Measurements from ENCODE around the gene NAT16. TPM values are rescaled to one million over a fixed set of nuclear protein-coding genes. Genes with fewer than 3 reads are reported as not detected.
"Not testable (repeated sequence)": the region's sequence is repeated elsewhere in the genome, so short reads cannot be mapped to it uniquely, and the experiment has no call there.

The NAT16 gene
- total RNA-seq, 1 donor from 2014 or later, result not detected

DNA sequence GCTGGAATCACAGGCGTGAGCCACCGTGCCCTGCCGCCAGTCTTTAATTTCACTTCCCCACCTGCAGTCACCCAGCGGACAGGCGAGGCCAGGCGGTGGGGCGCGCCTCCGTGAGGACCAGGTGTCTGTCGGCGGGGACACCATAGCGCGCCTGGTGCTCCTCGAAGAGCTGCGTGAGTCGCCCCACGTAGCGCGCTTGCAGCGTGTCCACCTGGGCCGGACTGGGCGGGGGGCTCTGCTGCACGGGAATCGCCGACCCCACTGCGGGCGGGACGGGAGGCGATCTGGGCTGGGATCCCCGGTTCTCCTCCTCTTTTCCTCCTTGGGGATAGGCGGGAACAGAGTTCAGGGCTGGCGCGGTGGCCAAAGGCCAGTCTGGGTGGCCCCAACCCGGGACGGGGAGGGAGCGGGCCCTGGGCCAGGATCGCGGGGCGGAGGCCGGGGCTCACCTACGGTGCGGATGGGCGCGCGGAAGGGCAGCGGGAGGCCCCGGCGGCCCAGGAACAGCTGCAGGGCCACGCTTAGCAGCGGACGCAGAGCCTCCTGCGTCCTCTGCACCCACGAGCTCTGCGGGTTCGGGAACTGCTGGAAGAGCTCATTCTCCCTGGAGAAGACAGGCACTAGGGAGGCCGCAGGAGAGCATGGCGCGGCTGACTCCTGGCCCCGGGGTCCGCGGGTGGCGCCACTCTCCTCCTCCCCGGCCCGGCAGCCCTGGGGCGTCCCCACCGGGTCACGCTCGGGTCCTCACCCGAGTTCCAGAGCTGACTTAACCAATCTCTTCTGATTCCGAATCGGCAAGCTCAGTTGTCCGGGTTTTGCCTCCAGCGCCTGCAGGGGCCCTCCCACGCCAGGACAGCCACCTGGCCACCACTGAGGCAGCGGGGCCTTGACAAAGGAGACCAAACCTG lies 21.9 kb upstream of the NAT16 start:
- no peak for DNase-seq

DNA sequence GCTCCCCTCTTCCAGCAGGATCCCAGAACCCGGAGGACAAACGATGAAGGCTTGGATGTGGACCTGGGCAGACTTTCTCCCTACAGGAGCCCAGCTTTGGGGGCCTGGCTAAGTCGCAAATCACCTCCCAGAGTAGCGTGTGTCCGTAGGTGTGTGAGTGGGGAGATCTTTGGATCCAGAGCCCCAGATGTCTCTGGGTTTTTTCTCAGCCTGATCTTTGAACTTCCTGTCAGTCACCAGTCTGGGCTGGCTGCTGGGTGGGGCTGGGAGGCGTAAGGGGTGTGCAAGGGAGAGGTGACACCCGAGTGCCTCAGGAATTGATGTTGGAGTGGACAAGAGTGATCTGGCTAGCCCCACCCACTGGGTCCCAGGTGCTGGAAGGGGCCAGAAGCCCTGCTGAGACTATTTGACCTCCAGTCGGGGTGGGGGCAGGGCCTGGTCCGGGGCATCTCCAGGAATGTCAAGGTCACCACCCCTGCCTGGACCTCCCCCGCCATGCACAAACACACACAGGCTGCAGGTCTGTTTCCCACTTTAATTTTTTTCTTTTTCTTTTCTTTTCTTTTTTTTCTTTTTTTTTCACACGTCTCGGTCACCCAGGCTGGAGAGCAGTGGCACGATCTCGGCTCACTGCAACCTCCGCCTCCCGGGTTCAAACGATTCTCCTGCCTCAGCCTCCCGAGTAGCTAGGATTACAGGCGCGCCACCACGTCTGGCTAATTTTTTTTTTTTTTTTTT lies 20.9 kb upstream of the NAT16 start, which contains the start of gene MOGAT3:
TSS of gene MOGAT3 (minus strand) at position 175 of the 738 bp plus-strand sequence. CDS start 182 bp downstream, outside the sequence.
- DNase-seq, result no peak

DNA sequence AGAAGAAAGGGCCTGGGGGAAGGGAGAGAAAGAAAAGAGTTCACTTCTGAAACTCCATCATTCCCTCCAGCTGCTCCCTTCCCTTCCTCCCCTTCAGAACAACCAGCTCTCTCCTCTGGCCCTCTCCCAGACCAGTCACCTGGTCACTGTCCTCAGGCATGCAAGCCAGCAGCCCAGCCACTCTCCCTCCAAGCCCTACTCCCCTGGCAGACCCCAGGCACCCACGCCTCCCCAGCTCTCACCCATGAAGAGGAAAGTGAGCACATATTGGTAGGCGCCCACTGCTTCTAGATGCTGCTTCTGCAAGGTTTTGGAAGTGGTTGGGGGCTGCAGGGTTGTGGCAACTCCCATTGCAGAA lies 20.4 kb upstream of the NAT16 start:
- no peak for DNase-seq

DNA sequence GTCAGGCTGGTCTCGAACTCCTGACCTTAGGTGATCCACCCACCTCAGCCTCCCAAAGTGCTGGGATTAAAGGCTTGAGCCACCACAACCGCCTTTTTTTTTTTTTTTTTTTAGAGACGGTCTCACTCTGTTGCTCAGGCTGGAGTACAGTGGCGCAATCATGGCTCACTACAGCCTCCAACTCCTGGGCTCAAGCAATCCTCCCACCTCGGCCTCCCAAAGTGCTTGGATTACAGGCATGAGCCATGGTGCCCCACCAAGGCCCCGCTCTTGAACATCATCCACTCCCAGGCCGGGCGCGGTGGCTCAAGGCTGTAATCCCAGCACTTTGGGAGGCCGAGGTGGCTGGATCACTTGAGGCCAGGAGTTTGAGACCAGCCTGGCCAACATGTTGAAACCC lies 19.4 kb upstream of the NAT16 start:
- not testable (repeated sequence) for DNase-seq

DNA sequence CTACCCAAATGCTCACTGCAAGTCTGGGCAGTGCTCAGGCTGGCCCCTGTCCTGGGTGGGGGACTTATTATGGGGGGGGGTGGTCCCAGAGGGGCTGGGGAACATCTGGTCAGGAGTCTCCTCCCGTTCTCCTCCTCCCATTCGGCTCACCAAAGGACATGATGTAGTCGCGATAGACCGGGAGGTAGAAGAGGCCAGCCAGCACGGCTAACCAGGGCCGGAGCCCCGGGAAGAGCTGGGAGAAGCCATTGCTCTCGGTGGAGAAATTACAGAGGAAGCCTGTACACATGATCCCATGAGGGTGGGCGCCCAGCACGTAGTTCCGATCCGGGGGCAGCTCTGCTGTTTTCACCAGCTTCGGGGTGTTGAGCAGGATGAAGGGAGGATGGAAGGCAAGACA lies 18.4 kb upstream of the NAT16 start:
- no peak for DNase-seq

DNA sequence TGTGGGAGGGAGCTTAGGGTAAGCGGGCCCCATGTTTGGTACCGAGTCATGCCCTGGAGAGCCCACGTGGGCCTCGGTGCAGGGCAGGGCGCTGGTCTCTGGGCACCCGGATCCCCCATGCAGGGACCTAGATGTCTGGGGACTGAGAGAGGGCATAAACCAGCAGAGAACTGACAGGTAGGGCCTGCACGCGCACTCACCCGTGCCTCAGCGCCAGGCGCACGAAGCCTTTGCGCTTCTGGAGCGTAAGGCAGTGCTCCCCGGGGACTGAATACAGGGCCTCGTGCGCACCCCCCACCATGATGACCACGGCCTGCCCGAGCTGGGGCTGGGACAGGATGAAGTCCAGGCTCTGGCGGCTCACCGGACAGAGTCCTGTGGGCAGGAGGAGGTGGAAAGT lies 17.9 kb upstream of the NAT16 start:
- no peak for DNase-seq

DNA sequence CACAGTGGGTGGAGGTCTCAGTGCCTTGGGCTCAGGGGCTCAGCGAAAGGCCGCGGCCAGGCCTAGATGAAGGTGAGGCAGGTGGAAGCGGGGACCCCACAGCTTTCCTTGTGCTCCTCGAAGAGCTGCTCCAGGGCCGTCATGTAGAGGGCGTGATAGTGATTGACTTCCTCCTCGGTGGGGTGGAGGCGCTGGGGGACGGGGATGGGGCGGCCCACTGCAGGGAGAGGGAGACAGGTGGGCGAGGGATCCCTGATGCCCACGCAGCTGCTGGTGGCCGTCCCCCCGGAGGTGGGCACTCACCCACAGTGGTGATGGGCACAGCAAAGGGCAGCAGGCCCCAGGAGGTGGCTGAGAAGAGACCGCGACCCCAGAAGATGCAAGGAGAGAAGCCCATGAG lies 15.8 kb upstream of the NAT16 start:
- DNase-seq, result no peak

DNA sequence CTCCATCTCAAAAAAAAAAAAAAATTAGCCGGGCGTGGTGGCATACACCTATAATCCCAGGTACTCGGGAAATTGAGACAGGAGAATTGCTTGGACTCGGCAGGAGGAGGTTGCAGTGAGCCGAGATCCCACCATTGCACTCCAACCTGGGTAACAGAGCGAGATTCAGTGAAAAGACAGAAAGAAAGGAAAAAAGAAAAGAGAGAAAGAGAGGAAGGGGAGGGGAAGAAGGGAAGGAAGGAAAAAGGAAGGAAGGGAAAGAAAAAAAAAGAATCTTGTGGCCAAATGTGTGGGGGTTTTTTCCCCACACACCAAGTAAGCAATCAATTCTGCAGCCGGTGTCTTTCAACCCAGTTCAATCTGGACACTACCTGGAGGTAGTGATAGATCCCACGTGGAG lies 9.0 kb upstream of the NAT16 start:
- no peak for DNase-seq

DNA sequence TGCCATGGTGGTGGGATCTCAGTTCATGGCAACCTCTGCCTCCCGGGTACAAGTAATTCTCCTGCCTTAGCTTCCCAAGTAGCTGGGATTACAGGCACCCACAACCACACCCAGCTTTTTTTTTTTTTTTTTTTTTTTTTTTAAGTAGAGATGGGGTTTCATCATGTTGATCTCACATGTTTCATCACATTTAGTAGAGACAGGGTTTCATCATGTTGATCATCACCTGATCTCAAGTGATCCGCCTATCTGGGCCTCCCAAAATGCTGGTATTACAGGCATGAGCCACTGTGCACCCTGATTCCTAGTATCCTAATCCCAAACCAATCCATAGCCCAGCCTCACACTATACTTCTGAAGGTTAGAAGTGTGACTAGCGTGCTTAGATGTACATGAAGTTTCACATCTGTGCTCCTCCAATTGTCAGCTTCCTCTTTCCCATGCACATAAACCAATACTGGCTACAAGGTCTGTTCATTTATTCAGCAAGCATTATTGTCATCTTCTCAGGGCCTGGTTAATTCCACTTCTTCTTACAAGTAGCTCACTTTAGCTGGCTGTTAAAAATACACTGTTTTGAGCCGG lies 6.8 kb upstream of the NAT16 start:
- no peak for DNase-seq

DNA sequence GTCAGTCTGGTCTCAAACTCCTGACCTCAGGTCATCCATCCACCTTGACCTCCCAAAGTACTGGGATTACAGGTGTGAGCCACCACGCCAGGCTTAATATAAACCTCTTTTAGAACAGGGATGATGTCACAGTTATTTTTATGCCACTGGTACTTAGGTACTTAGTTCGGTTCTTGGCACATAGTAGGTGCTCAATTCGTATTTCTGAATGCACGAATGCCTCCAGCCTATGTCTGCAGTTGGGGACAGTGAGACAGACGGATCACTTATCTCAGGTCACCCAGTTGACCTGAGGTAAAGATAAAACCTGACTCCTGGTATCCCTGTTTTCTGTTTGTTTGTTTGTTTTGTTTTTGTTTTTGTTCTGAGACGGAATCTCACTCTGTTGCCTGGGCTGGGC lies 6.1 kb upstream of the NAT16 start:
- no peak for DNase-seq

DNA sequence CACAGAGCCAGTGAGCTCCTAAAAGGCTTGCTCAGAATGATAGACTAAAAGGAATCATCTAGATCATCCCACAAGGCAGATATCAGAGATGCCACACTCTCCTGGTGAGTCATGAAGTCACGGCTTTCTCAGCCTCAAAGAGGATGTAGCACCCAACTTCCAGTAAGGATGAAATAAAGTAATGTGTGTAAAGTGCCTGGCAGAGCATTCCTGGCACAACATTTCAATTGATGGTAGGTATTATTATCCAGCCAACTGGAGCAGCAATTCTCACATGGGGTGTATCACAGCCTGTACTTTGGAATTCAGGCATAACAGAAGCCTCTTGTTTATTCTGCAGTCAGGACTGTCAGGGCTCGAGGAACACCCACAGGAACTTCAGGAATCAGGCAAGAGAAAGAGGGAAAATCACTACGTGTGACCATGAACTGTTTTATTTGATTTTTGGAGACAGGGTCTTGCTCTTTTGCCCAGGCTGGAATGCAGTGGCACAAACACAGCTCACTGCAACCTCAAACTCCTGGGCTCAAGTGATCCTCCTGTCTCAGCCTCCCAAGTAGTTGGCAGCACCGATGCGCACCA lies 5.3 kb upstream of the NAT16 start:
- DNase-seq, result no peak

DNA sequence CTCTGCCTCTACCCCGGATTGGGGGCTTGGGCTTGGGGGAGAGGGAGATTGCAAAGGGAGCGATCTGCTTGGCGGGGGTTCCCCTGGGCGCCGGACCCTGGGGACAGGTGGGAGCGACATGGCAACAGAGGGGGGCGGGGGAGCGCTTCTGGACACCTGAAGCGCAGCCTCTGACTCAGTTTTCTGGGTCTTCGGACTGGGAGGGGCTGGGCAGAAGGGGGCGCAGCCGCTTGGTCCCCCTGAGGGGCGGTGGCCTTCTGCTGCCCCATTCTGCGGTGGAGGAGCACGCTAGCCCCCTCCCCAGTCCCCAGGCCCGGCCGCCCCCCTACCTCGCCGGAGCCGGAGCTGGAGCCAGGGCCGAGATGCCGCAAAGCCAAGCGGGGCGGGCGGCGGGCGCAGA lies 380 bp downstream of the NAT16 start:
- no peak for DNase-seq

DNA sequence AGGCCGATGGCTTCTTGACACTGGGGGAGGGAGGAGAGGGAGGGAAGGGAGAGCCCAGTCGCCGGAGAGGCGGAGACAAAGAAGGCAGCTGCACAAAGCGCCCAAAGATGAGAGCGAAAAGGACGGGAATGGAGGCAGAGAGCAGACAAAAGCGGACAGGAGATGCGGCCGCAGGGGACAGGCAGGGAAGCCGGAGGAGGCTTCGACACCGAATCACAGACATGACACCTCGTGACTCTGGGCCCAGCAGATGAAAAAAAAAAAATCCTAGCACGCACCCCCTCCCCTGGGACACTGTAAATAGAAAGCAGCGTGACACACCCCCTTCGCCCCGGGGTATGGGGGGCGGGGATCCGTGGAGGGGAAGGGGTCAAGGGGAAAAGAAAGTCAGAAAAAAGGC lies 976 bp downstream of the NAT16 start:
- DNase-seq, result no peak

DNA sequence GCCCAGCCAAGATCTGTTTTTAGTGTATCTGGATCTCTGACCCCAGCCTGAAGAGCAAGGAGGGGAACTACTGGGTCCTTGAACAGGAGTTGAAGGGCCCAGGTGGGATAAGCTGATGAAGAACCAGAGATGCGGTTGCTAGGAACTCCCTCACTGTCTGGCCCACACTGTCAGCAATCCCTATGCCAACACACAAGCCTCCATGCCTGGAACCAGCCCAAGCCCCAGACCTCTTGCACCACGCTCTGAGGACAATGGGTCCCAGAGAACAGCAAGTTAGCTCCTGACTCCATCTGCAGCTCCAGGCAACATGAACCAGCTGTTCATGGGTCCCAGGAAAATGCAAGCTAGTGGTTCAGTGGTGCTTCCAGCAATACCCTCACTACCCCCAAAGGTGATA lies 2.4 kb downstream of the NAT16 start:
- no peak for DNase-seq

DNA sequence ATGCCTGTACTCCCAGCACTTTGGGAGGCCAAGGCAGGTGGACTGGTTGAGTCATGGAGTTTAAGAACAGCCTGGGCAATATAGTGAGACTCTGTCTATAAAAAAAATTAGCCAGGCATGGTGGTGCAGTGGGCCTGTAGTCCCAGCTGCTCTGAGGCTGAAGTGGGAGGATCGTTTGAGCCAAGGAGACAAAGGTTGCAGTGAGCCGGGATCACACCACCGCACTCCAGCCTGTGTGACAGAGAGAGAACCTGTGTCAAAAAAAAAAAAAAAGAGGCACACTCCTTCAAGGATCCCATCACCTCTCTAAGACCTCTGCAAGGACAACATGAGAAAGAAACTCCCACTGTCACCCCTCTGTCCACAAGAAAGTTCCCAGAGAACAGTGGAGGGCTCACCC lies 4.4 kb downstream of the NAT16 start:
- no peak for DNase-seq

DNA sequence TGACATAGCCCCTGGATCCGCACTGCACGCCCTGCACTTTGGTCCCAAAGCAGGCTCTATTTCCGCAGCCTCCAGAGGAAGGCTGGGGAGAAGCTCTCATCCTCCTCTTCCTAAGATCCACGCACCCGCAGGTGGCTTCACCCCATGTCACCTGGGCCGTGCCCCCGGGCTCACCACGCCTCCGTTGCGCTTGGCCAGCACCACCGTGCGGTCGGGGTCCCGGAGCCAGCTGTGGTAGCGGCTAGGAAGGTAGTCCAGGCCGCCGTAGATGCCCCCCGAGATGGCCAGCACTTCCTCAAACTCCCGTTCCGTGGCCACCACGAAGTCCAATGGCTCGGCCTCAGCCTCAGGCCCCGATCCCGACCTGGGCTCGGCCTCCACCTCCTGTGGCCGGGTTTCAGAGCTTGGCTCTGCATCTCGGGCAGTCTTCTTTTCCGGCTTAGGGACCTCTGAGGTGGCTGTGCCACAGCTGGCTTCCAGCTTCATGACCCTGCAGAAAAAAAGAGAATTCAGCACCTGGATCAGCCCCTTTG lies 5.7 kb downstream of the NAT16 start:
- no peak for DNase-seq

DNA sequence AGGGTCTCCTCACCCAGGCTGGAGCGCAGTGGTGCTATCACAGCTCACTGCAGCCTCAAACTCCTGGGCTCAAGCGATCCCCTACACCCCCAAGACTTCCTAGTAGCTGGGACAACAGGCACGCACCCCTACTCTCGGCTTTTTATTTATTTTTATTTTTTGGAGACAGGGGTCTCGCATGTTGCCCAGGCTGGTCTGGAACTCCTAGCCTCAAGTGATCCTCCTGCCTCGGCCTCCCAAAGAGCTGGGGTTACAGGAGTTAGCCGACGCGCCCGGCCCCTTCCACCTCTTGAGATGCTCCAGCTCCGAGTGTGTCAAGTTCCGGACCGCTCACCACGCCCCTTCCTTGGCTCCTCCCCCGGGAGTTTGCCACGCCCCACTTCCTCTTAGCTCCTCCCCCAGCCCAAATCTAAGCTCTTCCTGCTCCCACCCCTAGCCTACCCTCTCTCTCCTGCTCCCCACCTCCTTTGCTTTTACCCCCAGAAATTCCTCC lies 6.3 kb downstream of the NAT16 start:
- no peak for DNase-seq

DNA sequence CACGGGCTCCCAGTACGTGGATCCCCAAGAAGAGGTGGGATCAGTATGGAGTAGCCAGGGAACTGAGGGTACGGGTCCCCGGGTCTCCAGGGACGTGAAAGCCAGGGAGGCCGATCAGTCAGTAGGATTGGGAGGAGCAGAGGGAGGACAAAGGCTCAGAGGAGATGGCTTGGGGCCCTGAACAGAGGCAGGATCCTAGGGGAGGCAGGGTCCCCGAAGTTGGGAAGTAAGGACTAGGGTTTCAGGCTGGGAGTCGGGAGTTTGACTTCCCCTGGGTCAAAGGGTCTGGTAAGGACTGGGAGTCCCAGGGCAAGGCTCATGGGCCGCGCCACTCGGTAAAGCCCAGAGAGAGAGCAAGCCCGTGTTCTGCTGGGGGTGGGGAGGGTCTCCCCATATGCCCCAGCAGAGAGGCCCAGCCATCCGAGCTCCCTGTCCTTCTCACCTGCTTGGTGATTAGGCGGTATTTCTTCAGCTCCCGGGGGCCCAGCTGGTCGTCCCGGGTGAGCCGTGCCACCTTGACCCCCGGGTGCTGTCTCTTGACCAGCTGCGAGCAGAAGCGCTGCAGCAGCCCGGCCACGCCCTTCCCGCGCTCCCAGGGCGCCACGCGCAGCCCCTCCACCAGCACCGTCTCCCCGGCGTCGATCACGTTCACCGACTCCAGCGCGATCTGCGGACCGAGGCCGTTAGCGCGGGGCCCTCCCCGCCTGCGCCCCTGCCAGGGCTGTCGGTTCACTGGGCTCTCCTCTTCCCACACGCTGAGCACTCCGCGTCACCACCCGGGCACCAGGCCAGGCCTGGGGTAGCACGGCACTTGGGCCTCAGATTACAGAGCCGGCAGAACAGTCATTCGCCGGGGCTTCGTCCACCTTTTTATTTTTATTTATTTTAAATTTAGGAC lies 7.0 kb downstream of the NAT16 start:
- peak; percentile 75 for DNase-seq

DNA sequence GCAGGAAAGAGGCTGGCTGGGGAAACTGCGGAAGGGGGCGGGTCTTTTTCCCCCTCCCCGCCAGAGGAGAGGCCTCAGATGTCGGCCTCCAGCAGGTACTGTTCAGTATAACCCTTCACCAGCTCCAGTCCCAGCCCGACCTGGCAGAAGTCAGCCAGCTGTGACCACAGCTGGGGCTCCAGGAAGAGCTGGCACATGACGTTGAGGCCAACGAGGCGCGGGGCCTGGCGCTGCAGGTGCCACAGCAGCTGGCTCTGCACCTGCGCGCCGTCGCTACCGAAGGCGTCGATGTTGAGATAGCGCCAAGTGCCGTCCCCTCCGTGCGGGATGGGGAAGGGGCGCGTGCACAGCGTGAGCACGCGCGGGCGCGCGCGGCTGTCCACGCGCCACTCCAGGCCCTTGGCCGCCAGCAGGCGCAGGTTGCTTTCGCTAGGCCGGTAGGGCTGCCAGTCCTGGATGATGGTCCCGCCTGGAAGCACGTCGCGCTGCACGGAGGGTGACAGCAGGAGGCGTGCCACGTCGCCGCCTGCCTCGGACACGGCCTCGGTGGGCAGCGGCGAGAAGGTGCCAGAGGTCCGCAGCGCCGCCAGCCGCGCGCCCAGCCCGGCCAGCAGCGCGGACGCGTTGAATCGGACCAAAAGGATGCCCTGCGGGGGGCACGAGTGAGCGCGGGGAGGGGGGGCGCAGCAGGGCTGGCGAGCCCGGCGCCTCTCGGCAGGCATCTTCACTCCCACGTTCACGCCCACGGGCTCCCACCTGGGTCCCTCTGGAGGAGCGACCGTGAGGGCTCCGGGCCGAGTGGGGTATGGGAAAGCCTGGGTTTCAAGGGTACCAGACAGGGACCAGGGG lies 7.9 kb downstream of the NAT16 start:
- no peak for DNase-seq

DNA sequence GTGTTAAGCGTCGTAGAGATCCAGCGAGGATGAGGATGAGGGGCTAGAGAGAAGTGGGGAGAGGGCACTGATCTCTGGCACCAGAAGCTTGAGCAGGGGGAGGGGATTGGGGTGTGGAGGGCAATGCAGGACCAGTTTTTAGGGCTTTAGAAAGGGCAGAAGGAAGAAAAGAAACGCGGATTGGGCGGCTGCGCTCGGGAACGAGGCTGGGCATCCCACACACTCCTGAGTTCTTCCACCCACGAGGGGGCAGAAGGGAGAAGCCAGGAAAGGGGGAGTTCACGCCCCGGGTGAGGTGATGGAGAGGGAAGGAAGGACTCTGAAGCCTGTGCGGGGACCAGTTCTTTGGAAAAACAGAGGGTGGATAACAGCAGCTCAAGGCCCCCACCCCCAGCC lies 8.7 kb downstream of the NAT16 start:
- no peak for DNase-seq
